ENCODE results near the gene CDK13. TPM values are rescaled to one million over a fixed set of nuclear protein-coding genes. Genes with fewer than 3 reads are reported as not detected.

The CDK13 gene
- total RNA-seq, 2 donors from 2014 or later, result 53.4 to 68.9 TPM

DNA sequence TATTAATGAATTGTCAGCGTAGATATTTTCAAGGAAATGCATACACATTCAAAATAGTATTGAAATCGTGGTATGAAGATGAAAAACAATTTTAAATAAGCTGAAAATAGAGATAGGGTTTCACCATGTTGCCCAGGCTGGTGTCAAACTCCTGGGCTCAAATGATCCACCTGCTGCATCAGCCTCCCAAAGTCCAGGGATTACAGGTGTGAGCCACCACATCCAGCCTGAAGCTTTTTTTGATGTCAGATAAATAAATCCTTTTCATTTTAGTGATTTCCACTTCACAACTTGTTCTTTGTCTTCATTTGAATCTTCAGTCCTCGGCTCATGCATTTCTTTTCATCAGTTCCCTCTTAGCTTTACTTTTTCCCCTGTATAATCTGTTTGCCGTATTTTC is 4.6 kb downstream of the CDK13 start:
- H3K36me3 Mint-ChIP-seq, result no peaks in the 10 kb centered on the region
- peak overlapping the region in 1 of 2 donors; percentile 3 for H3K27ac Mint-ChIP-seq
- H3K9me3 Mint-ChIP-seq, result no peaks in the 10 kb centered on the region
- ATAC-seq (no peak), DNase-seq (ENCODE audit: low spot score) (no peak)
- peaks cover 38 to 52% of the 10 kb centered on the region in 2 donors for H3K4me1 Mint-ChIP-seq (ENCODE audit: low read depth in 2 of 2)
- no peaks in the 10 kb centered on the region for H3K27me3 Mint-ChIP-seq
- H3K4me3 Mint-ChIP-seq, result peak overlapping the region; percentile 65

DNA sequence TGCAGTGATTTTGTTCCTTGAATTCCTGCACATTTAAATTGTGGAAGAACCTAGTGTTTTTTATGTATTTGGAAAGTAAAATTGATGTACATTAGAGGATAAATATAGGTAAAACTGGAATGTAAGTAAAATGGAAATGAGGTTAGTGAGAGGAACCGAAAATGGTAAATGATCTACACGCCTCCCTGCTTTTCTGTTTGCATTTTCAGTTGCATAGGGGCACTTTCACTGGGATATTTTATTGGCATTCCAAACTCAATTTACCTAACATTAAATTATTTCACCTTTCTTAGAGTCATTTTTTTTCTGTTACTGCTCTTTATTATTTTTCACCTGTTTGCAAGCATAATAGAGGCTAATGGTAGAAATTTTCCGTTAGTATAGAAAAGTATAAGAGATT is 8.0 kb downstream of the CDK13 start:
- DNase-seq (ENCODE audit: low spot score), result no peak
- H3K4me3 Mint-ChIP-seq, result no peak overlapping the region
- no peaks in the 10 kb centered on the region for H3K9me3 Mint-ChIP-seq
- H3K4me1 Mint-ChIP-seq (ENCODE audit: low read depth in 2 of 2), result peaks cover 45 to 59% of the 10 kb centered on the region in 2 donors
- no peaks in the 10 kb centered on the region for H3K27me3 Mint-ChIP-seq
- no peak for ATAC-seq
- peak overlapping the region in 1 of 2 donors; percentile 31 for H3K27ac Mint-ChIP-seq
- H3K36me3 Mint-ChIP-seq, result no peaks in the 10 kb centered on the region

DNA sequence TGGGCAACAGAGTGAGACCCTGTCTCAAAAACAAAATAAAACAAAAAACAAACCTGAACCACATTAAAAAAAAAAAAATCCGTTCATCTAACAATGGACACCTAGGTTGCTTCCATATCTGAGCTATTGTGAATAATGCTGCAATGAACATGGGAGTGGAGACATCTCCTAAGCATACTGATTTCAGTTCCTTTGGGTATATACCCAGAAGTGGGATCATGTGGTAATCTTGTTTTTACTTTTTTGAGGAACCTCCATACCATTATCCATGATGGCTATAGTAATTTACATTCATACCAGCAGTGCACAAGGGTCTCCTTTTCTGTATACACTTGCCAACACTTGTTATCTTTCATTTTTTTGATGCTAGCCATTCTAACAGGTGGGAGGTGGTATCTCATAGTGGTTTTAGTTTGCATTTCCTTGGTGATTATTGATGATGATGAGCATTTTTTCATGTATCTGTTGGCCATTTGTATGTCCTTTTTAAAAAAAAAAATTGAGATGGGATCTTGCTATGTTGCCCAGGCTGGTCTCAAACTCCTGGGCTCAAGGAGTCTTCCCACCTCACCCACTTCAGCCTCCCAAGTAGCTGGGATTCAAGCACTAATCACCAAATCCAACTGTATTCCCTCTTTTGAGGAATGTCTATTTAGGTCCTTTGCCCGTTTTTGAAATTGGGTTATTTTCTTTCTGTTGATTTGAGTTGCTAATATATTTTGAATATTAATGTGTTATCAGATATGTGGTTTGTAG is 17.5 kb downstream of the CDK13 start:
- Mint-ChIP-seq H3K36me3 (no peaks in the 10 kb centered on the region), H3K4me3 (no peak overlapping the region), H3K27me3 (no peaks in the 10 kb centered on the region), H3K4me1 (ENCODE audit: low read depth in 2 of 2) (peaks cover 68 to 90% of the 10 kb centered on the region in 2 donors), H3K9me3 (peaks cover 3% of the 10 kb centered on the region), H3K27ac (no peak overlapping the region)
- DNase-seq (ENCODE audit: low spot score) (no peak), ATAC-seq (no peak)

DNA sequence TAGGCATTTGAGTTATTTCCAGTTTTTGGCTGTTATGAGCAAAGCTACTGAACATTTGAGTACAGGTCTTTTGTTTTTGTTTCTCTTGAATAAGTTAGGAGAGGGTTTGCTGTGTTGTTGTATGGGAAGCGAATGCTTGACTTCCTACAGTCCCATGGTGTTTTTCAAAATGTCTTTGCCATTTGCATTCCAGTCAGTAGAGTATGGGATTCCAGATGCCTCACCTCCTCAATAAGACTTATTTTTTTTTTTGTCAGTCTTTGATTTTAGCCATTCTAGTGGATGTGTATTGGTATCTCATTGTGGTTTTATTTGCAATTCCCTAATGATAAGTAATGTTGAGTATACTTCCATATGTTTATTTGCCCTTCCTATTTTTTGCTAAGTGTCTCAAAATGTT is 19.4 kb downstream of the CDK13 start:
- H3K9me3 Mint-ChIP-seq, result peaks cover 3% of the 10 kb centered on the region
- no peaks in the 10 kb centered on the region for H3K36me3 Mint-ChIP-seq
- H3K27me3 Mint-ChIP-seq, result no peaks in the 10 kb centered on the region
- H3K27ac Mint-ChIP-seq, result no peak overlapping the region
- no peak overlapping the region for H3K4me3 Mint-ChIP-seq
- no peak for DNase-seq (ENCODE audit: low spot score)
- no peak for ATAC-seq
- H3K4me1 Mint-ChIP-seq (ENCODE audit: low read depth in 2 of 2), result peaks cover 58 to 79% of the 10 kb centered on the region in 2 donors

DNA sequence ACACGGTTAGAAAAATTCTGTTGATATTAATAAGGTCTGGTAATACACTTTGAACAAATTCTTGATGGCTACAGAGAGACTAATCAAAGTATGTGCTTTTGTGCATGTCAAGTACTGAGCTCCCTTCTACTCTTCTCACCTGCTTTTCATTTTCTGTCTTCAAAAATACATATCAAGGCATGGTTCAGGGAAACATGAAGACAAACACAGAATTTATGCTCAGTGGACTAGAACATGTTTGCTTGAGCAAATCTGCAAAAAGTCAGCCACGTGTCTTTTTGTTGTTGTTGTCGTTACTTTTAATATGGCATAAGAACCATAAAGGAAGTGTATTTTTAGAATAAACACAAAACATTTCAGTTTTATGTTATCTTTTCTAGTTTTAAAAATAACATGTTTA is 21.9 kb downstream of the CDK13 start:
- DNase-seq (ENCODE audit: low spot score) (no peak), ATAC-seq (no peak)
- Mint-ChIP-seq H3K36me3 (no peaks in the 10 kb centered on the region), H3K4me1 (ENCODE audit: low read depth in 2 of 2) (peaks cover 41 to 59% of the 10 kb centered on the region in 2 donors), H3K9me3 (no peaks in the 10 kb centered on the region), H3K27me3 (no peaks in the 10 kb centered on the region), H3K4me3 (no peak overlapping the region), H3K27ac (no peak overlapping the region)

DNA sequence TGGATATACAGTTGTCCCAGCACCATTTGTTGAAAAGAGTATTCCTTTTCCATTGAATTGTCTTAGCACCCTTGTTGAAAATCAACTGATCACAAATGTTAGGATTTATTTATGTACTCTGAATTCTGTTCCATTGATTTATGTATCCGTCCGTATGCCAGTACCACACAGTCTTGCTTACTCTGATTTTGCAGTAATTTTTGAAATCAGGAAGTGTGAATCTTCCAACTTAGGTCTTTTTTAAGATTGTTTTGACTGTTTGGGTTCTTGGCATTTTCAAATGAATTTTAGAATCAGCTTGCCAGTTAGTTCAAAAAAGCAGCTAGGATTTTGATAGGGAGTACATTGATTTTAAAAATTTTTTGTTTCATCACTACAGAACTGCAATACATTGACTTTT is 23.7 kb downstream of the CDK13 start:
- ATAC-seq (no peak), DNase-seq (ENCODE audit: low spot score) (no peak)
- peaks cover 25 to 41% of the 10 kb centered on the region in 2 donors for H3K4me1 Mint-ChIP-seq (ENCODE audit: low read depth in 2 of 2)
- H3K36me3 Mint-ChIP-seq, result no peaks in the 10 kb centered on the region
- H3K4me3 Mint-ChIP-seq, result no peak overlapping the region
- no peaks in the 10 kb centered on the region for H3K9me3 Mint-ChIP-seq
- H3K27ac Mint-ChIP-seq, result no peak overlapping the region
- no peaks in the 10 kb centered on the region for H3K27me3 Mint-ChIP-seq

DNA sequence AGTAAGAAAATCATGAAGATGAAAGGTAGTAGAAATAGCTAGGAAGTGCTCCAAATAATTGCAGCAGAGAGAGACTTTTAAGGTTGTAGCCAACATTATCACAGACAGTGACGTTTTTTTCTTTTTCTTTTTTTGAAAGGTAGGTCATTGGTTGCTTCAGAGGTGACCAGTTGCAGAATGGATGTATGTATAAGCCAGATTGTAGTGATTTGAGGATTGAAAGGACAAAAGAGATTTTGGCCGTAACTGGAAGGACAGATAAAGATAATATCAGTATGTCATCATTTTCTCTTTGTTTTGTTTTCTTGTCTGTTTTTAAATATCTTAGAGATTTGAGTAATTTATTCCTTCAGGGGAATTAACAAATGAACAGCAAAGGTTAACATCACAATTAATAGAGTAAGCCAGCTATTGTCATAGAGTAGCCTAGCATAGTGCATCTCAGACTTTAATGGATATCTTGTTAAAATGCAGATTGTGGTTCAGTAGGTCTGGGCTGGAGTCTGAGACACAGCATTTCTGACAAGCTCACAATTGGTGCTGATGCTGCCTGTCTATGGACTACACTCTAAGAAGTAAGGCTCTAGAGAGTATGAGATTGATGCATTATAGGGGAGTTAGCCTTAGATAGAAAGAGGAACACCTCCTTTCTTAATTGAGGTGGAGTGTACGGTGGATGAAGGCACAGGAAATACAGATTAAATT is 28.3 kb downstream of the CDK13 start:
- no peak for DNase-seq (ENCODE audit: low spot score)
- H3K36me3 Mint-ChIP-seq, result no peaks in the 10 kb centered on the region
- peaks cover 10 to 12% of the 10 kb centered on the region in 2 donors for H3K4me1 Mint-ChIP-seq (ENCODE audit: low read depth in 2 of 2)
- H3K4me3 Mint-ChIP-seq, result no peak overlapping the region
- no peak for ATAC-seq
- no peaks in the 10 kb centered on the region for H3K27me3 Mint-ChIP-seq
- no peaks in the 10 kb centered on the region for H3K9me3 Mint-ChIP-seq
- H3K27ac Mint-ChIP-seq, result no peak overlapping the region

DNA sequence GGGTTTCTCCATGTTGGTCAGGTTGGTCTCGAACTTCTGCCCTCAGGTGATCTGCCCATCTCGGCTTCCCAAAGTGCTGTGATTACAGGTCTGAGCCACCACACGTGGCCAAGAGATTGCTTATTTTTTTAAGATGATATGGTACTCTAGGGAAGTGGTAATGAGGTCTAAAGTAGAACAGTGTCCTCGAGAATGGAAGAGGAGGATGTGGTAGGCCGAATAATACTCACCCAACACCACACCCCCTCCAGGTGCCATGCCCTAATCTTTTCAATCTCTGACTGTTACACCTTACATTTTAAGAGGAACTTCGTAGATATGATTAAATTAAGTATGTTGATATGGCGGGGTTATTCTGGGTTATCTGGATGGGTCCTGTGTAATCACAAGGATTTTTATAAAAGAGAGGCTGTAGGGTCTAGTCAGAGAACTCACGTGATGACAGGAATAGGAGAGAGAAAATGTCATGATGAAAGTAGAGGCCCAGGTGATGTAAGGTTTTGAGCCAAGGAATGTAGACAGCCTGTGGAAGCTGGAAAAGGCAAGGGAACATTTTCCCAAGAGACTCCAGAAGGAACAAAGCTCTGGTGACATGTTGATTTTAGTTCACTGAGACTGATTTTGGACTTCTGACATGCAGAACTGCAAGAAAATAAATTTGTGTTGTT is 29.5 kb downstream of the CDK13 start:
- Mint-ChIP-seq H3K27ac (no peak overlapping the region), H3K36me3 (no peaks in the 10 kb centered on the region), H3K4me1 (ENCODE audit: low read depth in 2 of 2) (peaks cover 5 to 17% of the 10 kb centered on the region in 2 donors), H3K4me3 (no peak overlapping the region), H3K9me3 (no peaks in the 10 kb centered on the region), H3K27me3 (no peaks in the 10 kb centered on the region)
- DNase-seq (ENCODE audit: low spot score) (no peak), ATAC-seq (peak; percentile 65 to 75)

DNA sequence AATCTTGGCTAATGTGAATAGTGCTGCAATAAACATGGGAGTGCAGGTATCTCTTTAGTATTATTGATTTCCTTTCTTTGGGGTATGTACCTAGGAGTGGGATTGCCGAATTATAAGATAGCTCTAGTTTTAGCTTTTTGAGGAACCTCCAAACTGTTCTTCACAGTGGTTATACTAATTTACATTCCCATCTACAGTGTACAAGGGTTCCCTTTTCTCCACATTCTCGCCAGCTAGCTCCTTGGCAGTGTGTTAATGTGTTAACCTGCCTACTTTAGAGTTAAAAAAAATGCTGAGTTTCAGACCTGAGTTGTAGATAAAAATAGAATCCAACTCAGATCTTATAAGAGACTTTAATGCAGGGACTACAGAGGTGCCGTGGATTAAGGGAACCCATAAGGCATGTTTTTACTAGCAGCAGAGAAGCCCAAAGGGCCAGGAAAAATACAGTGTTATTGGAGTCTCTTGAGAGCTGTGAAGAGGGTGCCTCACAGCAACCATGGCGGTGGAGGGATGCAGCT is 35.4 kb downstream of the CDK13 start:
- ATAC-seq (no peak), DNase-seq (ENCODE audit: low spot score) (no peak)
- Mint-ChIP-seq H3K9me3 (no peaks in the 10 kb centered on the region), H3K36me3 (no peaks in the 10 kb centered on the region), H3K27me3 (no peaks in the 10 kb centered on the region), H3K27ac (peak overlapping the region in 1 of 2 donors; percentile 10), H3K4me1 (ENCODE audit: low read depth in 2 of 2) (peaks cover 28 to 43% of the 10 kb centered on the region in 2 donors), H3K4me3 (no peak overlapping the region)

DNA sequence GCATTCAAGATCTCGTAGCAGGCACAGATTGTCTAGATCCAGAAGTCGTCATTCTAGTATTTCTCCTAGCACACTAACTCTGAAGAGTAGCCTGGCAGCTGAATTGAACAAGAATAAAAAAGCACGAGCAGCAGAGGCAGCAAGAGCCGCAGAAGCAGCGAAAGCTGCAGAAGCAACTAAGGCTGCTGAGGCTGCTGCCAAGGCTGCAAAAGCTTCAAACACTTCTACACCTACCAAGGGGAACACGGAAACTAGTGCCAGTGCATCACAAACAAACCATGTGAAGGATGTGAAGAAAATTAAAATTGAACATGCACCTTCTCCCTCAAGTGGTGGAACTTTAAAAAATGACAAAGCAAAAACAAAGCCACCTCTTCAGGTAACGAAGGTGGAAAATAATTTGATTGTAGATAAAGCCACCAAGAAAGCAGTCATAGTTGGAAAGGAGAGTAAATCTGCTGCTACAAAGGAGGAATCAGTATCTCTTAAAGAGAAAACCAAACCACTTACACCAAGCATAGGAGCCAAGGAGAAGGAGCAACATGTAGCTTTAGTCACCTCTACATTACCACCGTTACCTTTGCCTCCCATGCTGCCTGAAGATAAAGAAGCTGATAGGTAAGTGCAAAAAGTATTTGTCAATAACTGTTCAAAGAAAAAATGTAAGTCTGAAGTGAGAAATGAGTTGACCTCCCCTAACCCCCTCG is 37.7 kb downstream of the CDK13 start:
- no peaks in the 10 kb centered on the region for H3K36me3 Mint-ChIP-seq
- no peak overlapping the region for H3K4me3 Mint-ChIP-seq
- H3K27ac Mint-ChIP-seq, result peak overlapping the region in 1 of 2 donors; percentile 41
- DNase-seq (ENCODE audit: low spot score) (no peak), ATAC-seq (no peak)
- H3K9me3 Mint-ChIP-seq, result no peaks in the 10 kb centered on the region
- peaks cover 31 to 44% of the 10 kb centered on the region in 2 donors for H3K4me1 Mint-ChIP-seq (ENCODE audit: low read depth in 2 of 2)
- no peaks in the 10 kb centered on the region for H3K27me3 Mint-ChIP-seq

DNA sequence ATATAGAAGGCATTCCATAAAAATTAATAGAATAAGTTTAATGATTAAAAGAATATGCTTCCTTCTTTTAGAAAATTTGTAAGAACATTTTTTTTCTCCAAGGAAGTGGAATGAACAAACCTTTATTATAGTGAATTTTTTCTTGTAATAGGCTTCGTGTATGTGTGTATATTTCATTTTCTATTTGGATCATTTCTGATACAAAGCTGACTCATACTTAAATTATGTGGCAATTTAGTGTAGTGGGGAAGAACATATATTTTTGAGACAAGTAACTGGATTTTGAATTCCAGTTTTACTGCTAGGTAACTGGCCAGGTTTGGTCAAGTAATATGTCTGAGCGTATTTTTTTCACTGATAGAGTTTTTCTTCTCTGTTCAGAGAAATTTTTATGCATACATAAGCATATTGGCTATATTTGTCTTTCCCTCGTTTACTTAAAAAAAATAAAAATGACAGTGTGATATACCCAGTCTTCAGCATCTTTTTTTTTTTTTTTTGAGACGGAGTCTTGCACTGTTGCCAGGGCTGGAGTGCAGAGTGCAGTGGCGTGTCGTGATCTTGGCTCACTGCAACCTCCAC is 50.8 kb downstream of the CDK13 start:
- Mint-ChIP-seq H3K4me3 (no peak overlapping the region), H3K27ac (no peak overlapping the region), H3K27me3 (no peaks in the 10 kb centered on the region), H3K9me3 (no peaks in the 10 kb centered on the region), H3K36me3 (peaks cover 7% of the 10 kb centered on the region), H3K4me1 (ENCODE audit: low read depth in 2 of 2) (peaks cover 8 to 11% of the 10 kb centered on the region in 2 donors)
- DNase-seq (ENCODE audit: low spot score) (no peak), ATAC-seq (no peak)

DNA sequence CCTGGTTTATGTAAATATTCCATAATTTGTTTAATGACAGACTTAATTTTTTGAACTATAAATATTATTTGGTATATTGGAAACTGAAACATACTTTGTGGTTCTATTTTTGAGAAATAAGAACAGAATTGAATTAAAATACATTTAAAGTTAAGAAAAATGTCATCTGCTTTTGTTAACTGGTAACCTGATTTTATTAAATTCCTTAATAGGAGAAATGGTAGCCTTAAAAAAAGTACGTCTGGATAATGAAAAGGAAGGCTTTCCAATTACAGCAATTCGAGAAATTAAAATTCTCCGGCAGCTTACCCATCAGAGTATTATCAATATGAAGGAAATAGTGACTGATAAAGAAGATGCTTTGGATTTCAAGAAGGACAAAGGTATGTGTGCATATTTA is 51.6 kb downstream of the CDK13 start:
- H3K4me1 Mint-ChIP-seq (ENCODE audit: low read depth in 2 of 2), result peaks cover 11 to 12% of the 10 kb centered on the region in 2 donors
- H3K27ac Mint-ChIP-seq, result no peak overlapping the region
- H3K27me3 Mint-ChIP-seq, result no peaks in the 10 kb centered on the region
- H3K4me3 Mint-ChIP-seq, result no peak overlapping the region
- H3K36me3 Mint-ChIP-seq, result peaks cover 7% of the 10 kb centered on the region
- no peak for ATAC-seq
- no peak for DNase-seq (ENCODE audit: low spot score)
- no peaks in the 10 kb centered on the region for H3K9me3 Mint-ChIP-seq

DNA sequence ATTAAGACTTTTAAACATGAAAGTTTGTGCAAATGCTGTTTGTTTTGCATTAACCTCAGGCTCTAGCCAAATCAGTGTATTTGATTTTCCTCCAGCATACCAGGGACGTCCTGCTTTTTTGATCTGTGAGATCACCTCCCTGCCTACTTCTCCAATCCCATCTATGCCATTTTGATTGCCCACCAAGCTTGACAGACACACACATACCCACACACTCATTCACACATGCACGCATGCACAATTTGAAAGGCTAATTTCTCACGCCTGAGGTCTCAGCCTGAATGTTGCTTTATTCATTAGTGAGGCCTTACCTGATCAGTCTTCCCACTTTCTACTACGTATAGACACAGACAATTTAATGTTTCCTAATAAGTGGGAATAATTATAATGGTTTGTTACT is 53.5 kb downstream of the CDK13 start:
- H3K36me3 Mint-ChIP-seq, result peaks cover 7% of the 10 kb centered on the region
- no peaks in the 10 kb centered on the region for H3K27me3 Mint-ChIP-seq
- peak overlapping the region; percentile 42 to 51 for H3K27ac Mint-ChIP-seq
- no peaks in the 10 kb centered on the region for H3K9me3 Mint-ChIP-seq
- H3K4me3 Mint-ChIP-seq, result no peak overlapping the region
- no peak for DNase-seq (ENCODE audit: low spot score)
- ATAC-seq, result no peak
- H3K4me1 Mint-ChIP-seq (ENCODE audit: low read depth in 2 of 2), result peaks cover 11 to 12% of the 10 kb centered on the region in 2 donors
